A549 treated with CpdA at 1 μM for 4 hours (cell line): Measurements from ENCODE around the gene STOX1. TPM values are rescaled to one million over a fixed set of nuclear protein-coding genes. Genes with fewer than 3 reads are reported as not detected.

ENCODE experiments used
- total RNA-seq: library from RNA; stranded (reverse); fragments of 200-300 nt; extraction: Qiagen RNA extraction; gene quantifications from 5 replicates; pipeline ENCODE4 v1.2.3, GENCODE V29; 2022; ENCODE audit warnings: low read depth

Gene STOX1
- 0.74 to 1.1 TPM (median 0.86 TPM) in 5 replicates for total RNA-seq

GRCh38 chr10:68826764-68827591, at the start of gene STOX1:
TSS of gene STOX1 (plus strand) at chr10:68827531. CDS start at chr10:68827624, 93 bp downstream.

GRCh38 chr10:68901105-68901927, 74.0 kb downstream of the STOX1 start, which contains the start of gene DDX50:
TSS of gene DDX50 (plus strand) at chr10:68901315. CDS start at chr10:68901385, 70 bp downstream.

Other genes starting within 250 kb of the STOX1 start
- 64.1 to 102 TPM (median 68.8 TPM) in 5 replicates for gene CCAR1, start 106.3 kb upstream of the STOX1 start, total RNA-seq
- 32.2 to 46.7 TPM (median 35.3 TPM) in 5 replicates for gene DDX50, start 73.8 kb downstream of the STOX1 start, total RNA-seq
- 124 to 191 TPM (median 134 TPM) in 5 replicates for gene DDX21, start 128.6 kb downstream of the STOX1 start, total RNA-seq
- gene KIFBP, start 161.3 kb downstream of the STOX1 start, total RNA-seq, result 36.0 to 42.6 TPM (median 38.7 TPM) in 5 replicates